AML-193 (cell line): ENCODE measurements around the gene ANKRD40CL.

Source experiments
- DNase-seq, 2 experiments: peaks; one replicate each; lab custom pipeline; 2025; lab: John Stamatoyannopoulos, UW

The ANKRD40CL gene

DNA sequence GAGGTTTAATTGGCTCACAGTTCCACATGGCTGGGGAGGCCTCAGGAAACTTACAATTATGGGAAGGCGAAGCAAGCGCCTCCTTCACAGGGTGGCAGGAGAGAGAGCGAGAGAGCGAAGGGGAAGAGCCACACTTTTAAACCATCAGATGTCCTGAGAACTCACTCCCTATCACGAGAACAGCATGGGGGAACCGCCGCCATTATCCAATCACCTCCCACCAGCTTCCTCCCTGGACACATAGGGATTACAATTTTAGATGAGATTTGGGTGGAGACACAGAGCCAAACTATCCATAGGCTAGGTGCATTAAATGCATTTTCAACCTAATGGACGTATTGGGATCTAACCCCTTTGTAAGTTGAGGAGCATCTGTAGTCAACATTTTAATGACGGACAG, 54.7 kb downstream of the ANKRD40CL start:
- DNase-seq: no peak
